ENCODE results near the gene GPR135.

The GPR135 gene, protein sequence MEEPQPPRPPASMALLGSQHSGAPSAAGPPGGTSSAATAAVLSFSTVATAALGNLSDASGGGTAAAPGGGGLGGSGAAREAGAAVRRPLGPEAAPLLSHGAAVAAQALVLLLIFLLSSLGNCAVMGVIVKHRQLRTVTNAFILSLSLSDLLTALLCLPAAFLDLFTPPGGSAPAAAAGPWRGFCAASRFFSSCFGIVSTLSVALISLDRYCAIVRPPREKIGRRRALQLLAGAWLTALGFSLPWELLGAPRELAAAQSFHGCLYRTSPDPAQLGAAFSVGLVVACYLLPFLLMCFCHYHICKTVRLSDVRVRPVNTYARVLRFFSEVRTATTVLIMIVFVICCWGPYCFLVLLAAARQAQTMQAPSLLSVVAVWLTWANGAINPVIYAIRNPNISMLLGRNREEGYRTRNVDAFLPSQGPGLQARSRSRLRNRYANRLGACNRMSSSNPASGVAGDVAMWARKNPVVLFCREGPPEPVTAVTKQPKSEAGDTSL

DNA sequence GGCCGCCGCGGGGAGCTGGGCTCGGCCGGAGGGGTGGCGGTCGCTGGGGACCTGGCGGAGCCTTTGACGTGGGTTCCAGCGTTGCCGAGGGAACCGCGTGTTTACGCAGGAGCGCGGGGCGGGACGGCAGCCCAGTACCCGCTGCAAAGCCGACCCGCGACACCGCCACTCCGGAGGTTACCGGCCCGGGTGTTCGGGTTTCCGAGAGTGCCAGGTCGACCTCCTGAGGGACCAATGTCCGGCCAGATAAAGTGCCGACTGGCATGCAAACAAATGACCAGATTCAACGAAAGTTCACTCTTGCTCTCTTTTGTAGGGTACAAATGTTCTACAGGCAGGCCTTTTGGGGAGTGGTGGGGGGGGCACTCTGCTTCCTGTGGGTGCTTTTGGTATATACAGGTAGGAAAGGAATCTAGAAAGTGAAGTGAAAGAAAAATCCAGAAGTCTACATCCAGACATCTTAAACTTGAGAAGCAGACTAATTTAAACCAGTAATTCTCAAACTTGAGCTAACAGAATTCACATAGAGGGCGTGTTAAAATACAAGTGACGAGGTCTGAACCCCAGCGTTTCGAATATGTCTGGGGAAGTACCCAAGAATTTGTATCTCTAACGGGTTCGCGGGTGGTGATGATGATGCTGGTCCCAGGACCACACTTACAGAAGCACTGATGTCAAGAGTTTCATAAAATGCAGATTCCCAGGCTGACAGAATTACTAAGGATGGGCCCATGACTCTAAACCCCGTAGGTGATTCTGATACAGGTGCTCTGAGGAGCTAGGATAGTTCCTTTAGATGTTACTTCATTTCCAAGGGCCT lies at the start of gene GPR135:
GPR135 (minus strand) TSS at position 65 of the 820 bp plus-strand sequence. CDS start 154 bp downstream, outside the sequence.
- DNase-seq, result no peak

DNA sequence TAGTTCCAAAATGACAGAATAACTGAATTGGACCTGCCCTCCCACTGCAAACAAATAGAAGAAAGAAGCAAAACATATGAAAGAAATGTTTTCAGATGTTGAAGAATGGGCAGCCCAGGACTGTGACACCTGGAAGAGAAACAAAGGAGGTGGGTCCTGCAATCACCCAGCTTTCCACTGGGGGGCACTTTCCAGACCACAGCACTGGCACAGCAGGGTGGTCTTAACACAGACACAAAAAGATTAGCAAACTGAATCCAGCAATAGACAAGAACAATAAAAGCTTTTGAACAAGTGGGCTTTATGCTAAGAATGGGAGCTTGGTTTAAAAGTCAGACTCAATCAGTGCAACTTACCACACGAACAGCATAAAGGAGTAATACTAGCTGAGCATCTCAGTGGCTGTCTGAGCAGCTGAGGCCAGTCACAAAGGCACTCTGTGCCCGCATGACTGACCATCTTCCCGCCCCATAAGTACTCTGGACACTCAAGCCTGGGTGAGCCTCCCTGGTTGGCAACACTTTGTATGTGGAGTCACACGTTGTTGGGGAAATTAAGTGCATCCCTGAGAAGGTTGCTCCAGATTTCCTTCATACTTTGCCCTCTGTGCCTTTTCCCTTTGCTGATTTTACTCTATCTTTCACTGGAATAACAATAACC lies 46.9 kb upstream of the GPR135 start:
- no peak for DNase-seq

DNA sequence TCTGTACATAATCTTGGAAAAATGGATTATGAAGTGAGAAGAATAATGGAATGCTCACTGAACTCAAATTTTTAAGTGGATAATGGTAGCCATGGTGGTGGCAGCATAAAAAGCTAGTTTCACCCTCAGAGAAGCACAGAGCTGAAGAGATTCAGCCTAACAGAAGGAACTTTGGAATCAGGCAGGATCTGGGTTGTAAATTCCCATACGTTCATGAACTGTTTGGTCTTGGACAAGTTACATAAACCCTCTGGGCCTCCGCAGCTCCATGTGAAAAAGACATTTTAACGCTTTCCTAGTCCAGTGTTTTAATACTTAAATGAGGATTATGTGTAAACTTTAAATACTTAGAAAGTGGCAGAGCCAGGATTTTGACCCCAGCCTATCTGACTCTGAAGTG lies 45.8 kb upstream of the GPR135 start:
- no peak for DNase-seq

DNA sequence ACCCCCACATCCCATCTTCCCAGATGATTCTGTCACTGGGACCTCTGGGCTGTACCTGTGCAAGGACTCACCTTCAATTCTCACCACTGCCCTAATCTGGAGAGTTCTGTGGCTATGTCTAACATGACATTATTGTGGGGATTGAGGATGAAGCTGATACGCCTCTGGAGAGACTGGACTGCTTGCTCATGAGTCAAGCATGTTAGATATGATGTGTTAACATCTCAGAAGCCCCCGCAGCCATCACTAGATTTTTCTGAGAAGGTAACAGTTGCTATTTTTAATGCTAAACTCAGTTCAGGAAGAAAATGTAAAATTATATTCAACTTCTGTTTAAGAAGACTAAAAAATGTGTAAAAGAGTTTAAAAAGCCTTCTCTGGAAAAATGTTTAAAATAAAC lies 44.8 kb upstream of the GPR135 start:
- DNase-seq, result no peak

DNA sequence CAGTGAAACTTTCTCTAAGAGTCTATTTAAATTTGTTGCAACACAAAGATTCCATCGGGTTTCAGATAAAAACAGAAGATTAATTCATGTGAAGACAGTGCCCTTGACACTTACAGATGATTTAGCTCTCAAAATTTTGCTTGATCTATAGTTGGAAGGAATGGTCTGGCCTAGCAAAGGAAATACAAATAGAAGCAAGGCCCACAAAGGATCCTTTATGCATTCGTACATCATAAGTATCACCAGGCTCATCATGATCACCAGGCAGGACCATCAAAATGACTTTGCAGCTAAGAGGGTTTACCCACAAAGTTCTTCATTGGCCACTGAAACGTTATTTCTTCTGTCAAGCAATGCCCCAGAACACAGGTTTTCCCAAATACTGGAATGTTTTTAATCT lies 43.9 kb upstream of the GPR135 start:
- DNase-seq, result no peak

DNA sequence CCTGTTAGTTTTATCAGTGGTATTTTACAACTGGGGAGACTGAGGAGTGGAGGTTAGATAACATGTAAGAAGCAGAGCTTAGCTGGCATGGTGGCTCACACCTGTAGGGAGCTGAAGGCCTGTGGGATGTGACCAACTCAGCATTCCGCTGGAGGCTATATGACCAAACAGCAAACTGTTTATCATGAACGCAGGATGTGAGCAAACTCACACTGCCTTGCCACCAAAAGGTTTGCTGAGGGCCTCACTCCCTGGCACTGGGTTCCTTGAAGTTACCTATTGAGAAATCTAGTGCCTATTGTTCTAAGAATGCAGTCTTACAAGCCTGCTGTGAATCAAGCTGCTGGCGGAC lies 42.5 kb upstream of the GPR135 start:
- no peak for DNase-seq

DNA sequence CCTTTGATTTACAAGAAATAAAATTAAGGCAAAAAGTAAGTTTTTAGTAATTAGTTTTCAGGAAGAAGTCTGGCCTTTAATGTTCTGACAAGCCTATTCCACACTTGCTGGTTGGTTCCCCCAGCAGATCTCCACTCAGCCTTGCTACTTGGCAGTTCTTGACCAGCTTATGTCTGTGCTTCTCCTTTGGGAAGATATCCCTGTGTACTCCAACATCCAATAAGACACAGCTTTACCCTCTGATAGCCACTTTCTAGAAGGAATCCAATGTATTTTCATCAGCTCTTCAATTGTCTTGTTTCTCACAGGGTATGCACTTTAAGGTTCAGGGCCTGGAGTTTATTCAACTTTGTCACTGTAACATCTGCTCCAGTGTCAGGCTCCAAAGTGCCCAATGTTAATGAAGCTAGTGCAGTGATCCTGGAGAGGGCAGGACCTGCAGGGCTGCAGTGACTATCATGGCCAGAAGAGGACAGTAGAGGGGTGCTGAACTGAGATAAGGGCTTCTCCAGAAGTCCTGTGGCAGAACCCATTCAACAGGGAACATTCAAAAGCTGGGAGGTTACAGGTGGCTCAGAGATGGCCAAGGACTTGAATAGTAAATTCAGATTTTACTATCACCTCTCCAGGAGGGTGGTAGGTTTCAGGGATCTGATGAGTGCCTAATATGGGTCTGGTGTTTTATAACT lies 42.0 kb upstream of the GPR135 start:
- peak; percentile 50 to 62 for DNase-seq

DNA sequence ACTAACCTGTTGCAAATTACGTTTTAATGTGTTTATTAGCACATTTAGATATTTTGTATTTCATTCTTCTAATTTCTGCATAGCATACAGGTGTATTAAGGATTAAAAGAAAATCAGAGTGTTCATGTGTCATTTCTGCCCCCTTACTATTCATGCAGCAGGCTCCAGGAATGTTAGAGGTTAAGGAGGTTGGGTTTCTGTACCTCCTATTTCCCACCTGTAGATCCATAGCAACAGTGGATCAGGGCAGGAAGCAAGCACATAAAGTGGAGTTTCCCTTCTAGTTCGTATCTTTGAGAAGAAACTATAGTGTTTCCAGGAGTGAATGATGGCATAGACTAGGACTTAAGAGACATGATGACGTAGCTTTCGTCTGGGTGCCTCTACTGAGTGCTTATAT lies 38.1 kb upstream of the GPR135 start:
- DNase-seq, result no peak

DNA sequence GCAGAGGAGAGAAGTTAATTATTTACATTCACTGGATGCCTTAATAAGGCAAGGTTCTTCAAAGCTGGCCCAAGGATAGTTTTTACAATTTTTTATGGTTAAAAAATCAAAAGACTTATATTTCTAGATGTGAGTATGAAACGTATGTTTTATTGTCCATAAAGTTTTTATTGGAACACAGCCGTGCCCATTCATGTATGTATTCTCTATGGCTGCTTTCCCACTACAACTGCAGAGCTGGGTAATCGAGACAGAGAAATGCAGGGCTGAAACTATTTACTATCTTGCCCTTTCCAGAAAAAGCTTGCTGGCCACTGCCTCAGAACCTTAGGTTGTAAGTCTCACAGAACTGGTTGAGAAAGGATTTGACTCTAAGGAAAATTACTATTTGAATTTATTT lies 35.6 kb upstream of the GPR135 start:
- no peak for DNase-seq

DNA sequence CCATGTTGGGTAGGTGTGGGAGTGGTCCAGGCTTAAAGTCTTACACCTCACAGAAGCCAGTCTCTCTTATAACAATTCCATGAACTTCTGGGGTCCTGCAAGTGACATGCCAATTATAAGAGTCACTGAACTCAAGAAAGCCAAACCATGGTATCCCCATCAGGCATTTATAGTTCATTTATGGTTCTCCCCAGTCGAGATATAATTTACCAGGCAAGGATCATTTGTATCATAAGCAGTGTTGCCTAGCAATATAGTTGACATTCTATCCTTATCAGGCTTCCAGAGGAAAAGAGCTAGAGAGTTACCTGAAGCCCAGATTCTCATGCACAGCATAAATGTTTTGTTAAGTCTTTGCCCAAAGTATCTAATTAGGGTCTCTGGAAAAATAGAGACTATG lies 27.2 kb upstream of the GPR135 start:
- DNase-seq, result no peak

DNA sequence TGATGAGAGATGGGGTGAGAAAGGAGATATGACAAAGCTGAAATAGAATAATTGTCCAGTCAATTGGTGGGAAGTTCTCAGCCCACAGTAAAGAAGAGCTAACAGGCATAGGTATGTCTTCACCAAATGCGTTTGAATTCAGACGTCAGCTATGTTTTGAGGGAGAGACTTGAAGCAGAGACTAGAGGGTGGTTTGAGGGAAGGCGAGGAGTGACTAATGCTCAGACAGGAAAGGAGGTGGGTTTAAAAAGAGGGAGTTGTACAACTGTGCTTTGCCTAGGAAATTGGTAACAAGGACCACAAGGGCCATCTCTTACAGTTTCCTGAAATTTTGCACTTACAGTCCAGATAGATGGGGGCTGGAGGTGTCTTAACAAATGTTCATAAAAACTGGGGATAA lies 25.6 kb upstream of the GPR135 start:
- DNase-seq, result no peak

DNA sequence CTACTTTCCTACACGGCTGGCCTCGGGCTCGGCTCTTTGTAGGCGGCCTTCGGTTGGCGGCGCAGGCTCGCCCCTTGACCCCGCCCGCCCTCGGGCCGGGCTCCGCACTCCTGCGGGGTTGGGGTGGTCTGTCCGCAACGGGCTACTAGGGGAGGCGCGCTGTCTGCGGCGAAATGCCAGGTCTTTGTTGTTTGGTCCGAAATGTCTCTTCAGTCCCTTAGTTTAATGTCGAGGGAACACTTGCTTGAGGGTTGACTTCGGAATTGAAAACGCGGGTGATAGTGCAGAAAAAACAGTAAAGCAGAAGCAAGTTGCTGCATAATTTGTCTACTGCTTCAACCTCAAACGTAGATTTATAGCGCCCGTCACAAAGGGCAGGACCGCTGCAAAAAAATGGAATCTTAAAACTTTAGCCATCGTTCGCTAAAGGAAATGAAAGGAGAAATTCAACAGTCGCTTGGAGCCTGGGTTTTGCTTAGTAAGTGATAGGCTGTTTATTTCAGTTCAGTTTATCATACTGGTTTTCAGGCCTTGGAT lies 19.5 kb upstream of the GPR135 start:
- DNase-seq, result peak; percentile 48 to 51

DNA sequence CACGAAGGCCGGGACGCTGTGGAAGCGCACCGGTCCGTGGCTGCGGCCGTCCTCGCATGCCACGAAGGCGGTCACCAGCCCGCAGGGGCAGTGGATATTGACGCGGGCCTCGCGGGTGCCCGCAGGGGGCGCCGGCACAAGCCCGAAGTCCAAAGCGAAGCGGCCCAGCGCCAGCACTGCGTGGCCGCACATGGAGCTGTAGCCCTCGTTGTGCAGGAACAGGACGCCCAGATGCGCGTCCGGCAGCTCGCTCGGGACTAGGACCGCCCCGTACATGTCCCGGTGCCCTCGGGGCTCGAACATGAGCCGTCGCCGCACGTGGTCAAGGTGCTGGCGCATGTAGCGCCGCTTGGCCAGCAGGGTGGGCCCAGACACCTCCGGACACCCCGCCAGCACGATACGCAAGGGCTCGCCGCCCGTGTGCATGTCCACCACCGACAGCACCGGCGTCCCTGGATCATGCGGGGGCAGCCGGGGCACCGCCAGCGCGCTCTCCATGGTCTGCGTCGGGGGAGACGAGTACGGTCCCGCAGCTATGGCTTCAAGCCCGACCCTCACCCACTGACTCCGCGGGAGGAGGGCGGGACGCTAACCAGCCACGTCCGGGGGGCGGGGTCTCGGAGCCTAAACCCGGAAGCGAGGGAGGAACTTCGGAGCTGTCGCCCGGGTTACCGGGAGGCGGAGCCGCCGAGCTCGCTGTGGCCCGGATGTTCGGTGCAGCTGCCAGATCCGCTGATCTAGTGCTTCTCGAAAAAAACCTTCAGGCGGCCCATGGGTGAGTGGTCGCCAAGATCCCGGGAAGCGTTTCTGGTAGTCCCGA lies 18.8 kb upstream of the GPR135 start, which contains the start of the genes JKAMP and L3HYPDH:
JKAMP (plus strand) TSS at position 699 of the 820 bp plus-strand sequence; CDS start at position 772, 73 bp downstream.
L3HYPDH (minus strand) TSS at position 590 of the 820 bp plus-strand sequence; CDS start at position 498, 92 bp downstream.
- DNase-seq, result peak; percentile 82 to 88

DNA sequence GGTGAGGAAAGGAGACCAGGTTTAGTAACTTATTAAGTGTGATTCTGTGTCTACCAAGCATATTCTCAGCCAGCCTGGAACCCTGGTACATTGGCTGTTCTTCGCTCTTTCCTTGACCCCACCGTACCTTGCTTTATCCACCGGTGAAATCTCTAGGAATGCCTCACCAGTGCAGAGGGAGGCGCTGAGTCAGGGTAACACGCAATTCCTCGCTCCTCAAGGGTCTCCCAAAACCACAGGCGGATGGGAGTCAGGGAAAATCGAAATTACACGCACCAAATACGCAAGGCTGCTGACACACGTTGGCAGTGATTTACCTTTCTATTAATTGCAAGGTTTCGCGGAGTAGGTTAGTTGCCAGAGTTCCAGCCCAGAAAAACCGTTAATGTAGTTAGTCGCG lies 18.2 kb upstream of the GPR135 start:
- DNase-seq, result no peak

DNA sequence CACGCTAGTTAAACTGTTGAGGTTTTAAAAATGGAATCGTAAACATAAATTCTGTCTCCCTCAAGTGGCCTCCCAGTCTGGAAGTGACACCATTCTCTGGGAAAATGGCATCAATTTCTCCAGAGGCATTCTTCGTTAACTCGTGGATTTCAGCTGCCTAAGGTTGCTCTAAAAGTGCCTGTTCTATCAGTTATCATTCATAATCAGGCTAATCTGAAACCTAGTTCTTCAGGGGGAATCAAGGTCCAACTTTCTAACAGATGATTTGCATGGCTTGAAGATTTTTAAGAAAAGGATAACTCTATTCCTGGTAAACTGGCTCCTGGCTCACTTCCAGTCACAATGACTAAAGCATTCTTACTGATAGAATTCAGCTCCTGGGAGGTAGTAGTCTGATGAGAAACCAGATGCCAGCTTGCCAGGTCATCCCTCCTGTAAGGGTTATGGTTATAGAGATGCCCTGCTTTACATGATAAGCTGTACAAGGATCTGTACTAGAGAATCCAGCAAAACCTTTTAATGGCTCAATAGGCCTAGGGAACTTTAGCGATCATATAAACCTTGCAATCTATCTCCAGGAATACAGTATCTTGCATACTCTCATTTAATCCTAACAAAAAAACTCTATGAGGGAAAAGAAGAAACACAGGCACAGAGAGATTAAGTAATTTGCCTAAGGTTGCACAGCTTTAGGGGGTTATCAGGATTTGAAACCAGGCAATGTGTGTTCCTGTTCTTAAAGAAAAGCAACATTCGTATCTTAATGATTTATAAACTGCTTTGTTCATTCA lies 17.6 kb upstream of the GPR135 start:
- no peak for DNase-seq

DNA sequence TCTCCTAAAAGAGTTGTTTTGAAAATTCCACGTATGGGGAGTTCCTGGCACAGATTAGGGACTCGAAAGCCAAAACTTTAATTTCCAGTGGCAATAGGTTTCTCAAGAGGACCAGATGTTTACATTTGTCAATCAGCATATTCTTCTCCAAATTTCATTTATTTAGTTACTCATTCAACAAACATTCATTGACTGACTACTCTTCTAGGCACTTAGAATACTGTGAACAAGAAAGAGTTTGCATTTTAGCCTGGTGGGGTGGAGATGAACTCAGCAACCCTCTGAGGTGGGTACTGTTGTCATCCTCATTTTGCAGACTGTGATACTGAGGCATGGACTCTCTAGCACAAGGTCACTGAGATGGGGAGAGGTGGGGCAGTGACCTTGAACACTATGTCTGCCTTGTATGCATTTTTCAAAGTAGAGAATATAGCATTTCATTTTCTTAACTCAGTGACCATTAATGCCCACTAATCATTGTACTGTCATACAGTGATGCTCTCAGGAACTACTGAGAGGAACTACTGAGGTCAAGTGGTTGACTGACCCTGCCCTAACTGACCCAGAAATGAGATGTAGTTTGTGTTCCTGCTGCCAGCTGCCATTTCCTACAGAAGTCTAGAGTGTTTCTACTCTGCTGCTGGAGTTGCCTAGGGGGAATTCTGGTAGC lies 16.8 kb upstream of the GPR135 start:
- peak; percentile 8 to 10 for DNase-seq

DNA sequence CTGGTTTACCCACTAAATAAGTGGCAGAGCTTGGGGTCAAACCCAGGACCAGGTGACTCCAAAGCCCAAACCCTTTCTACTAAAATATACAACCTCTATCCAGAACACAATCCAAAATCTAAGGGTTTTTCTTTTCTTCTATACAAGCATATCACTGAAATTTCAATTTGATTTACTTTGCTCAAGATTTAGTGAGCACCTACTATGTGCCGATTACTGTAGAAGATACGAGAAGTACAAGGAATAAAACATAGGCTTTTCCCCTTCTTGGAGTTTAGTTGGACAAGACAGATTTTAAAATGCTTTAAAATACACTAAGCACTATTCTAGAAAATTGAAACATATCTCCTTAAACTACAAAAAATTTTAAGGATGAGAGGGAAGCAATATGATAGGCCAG lies 16.2 kb upstream of the GPR135 start:
- no peak for DNase-seq

DNA sequence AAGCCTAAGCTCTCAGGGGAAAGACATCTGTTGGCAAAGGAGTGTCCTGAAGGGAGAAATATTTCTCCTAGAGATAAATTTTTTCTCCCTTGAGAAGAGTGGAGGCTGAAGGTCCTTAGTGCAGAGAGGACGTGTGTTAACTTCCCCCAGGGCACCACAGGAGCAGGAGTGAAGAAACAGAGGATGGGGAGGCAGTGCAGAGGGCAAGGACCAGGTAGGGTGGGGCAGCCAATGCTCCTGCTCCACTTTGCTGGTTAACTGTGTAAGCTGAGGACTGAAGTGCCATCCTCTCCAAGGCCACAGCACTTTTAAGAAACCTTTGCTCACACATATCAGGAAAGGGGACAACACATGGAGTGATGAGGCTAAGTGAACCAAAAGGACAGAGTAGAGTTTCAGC lies 15.0 kb upstream of the GPR135 start:
- DNase-seq, result no peak

DNA sequence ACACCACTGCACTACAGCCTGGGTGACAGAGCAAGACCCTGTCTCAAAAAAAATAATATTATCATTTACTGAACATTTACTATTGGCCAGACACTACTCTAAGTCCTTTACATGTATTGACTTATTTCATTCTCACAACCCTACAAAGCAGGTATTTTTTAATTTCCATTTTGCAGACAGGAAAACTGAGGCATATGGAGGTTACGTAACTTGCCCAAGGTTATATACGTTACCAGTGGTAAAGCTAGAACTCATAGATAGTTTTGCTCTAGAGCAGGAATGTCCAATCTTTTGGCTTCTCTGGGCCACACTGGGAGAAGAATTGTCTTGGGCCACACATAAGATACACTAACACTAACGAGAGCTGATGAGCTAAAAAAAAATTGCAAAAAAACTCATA lies 13.4 kb upstream of the GPR135 start:
- DNase-seq, result no peak

DNA sequence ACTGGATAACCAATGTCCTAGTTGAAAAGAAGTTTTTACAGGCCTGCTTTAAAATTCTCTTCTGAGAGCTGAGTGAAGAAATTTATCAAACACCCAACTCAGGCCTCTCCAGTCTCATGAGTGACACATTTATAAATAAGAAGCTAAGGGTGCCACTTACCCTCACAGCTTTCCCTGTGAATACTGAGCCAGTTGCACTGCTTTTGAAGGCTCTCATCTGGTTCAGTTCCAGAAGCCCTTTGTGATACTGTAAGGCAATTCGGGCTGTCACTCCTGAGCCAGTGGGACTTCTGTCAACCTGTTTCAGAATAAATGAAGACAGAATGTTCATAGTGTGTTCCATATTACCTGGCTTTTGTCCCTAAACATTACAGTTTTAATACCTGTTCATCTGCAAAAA lies 10.5 kb upstream of the GPR135 start:
- no peak for DNase-seq
